Measurements from ENCODE around the gene PTPN4.

PTPN4 gene

DNA sequence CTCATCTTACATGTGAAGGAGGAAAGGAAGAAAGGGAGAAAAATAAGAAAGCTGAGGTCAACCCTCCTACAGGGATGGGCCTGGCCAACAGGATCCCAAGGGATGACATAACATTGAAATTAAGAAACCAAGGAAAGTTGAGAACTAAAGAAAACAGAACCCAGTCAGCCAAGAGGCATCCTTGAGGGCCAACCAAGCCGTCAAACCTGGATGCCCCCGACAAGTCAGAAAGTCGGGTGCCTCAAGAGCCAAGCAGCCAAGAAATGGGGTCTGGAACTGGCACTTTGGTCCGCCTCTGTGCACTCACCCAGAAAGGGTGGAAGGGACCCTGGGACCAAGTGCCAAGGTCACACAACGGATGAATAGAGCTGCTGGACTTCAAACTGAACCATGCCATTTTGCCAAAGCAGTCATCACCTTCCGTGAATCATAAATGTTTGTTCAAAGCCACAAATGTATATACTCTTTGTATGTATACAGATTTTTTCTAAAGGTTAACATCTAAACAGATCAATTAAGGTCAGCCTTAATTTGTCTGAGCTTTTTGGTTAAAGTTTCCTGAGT lies 27.0 kb upstream of the PTPN4 start:
- no peak for DNase-seq

DNA sequence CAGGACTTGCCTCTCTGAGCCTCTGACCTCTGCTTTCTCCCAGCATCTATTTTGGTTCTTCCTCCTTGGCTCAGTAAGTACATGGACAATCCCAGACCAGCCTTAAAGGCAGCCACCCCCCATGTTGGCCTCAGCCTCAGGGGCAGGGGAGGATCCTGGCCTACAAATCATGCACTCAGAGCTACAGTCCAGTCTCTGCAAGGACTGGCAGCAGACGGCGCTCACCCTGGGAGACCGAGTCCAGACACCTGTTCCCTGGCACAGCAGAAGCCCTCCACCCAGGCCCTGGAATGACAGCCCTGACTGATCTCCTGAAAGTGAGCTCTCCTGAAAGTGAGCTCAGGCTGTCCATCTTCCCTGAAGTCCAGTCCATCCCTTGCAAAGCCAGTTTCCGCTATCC lies 25.7 kb upstream of the PTPN4 start:
- DNase-seq: no peak

DNA sequence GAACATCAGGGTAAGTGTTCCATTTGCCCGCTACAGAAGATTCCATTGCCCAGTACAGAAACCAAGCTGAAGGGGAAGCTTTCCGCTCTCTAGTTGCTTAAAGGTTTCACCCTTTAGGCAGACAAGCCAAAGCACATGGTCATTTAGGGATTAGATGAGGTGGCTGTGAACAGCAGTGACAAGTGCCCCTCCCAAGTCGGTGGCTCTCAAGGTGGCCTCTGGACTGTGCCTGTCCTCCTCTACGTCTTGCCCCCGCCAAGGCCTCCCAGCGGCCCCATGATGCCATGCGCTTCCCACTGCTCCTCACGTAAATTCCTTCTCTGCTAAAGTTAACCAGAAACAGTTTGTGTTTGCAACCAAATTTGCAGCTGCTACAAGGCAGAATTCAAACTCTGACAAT lies 24.2 kb upstream of the PTPN4 start:
- DNase-seq: no peak

DNA sequence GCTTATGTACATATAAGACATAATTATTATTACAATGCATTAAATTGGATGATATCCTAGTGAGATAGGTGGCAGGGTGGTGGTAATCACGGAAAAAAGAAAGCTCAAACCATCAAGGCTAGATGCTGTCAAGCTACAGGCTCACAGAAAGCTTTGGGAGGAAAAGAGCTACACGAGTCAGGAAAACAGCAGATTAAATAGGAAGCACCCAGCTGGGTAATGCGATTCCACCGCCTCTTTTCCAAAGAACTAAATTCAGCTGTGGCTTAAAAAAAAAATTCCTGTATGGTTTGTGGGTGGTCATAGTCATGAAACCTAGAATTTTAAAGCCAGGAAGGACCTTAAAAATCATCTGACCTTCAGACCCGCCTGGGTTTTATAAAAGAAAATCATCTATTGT lies 23.7 kb upstream of the PTPN4 start:
- DNase-seq: no peak

DNA sequence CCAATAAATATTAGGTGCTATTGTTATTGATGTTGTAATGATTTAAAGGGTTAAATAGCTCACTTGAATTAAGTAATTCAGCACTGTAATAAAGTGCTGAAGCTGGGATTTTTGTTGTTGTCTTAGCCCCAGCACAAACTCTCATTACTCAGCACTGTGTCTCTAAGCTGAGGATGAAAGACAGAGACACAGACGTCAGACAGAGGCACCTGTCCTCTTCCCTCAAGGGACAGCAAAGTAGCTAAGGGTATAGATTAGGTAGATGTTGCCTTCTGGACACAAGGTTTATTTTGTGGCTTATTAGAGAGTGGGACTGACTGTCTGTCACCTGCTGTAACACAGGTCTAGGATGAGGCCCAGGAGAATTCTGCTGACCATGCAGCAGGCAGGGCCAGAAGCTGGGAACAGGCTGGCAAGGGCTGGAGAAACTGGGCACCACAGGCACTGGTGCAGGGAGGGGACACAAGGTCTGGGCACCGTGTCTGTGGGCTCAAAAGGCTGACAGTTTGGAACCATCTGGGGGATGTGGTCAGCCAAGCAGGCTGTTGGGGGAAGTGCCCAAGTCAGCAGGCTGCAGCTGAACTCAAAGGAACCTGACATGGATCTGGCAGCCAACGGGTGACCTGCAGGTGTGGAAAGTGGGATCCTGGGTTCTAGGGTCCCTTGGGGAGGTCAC lies 20.0 kb upstream of the PTPN4 start:
- DNase-seq: no peak

DNA sequence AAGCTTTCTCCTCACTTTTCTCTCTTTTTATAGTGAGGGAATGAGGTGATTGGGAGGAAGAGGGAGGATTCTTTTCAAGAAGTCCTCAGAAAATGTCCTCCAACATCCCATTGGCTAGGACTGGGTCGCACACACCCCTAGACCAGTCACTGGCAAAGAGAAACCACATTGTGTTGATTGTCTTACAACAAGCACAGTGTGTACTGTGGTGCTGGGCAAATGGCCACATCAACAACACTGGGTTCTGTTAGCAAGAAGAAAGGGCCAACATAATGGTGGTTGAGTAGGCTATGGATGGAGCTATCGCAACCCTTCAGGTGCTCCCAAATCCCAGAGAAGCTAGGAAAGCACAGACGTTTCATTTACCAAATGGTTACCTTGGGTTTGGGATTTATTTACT lies 18.7 kb upstream of the PTPN4 start:
- DNase-seq: no peak

DNA sequence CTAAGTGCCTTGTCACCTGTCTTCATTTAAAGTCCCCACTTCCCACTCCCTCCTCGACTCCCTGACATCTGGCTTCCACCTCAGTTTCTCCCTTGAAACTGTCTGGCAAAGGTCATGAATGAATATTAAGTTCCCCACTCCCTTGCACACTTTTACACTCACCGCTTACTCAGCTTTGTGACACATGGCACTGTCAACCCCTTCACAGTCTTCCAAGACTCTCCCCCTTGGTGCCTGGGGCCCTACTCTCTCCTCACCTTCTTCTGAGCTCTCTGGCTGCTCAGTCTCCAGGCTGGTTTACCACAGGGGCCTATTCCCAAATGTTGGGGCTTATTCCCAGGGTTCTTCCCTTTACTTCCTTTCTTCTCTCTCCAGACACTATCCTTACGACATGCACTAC lies 17.9 kb upstream of the PTPN4 start:
- no peak for DNase-seq

DNA sequence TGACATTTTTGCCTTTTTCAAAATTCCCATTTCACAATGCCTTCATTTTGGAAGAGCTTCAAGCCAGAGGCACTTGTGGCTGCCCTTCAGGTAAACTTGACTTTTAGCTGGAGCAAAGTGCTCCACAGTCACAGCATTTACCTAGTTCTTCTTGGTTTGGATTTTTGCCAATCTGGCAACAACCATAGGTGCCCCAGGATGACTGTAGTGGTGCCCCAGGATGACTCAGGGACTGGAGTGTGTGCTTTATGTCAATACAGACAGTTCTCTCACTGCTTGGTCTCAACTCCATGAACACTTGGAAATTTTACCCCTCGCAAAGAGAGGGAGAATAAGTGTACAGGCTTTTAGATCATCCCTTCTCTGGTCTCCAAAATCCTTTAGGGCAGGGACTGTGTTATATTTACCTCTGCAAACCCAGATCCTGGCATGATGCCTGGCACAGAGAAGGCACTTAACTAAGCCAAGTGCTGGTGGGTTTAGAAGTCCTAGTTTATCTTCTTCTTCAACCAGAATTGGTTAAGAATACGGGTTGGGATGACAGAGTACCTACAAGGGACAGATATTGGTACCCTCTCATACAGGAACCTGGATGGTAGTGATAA lies 15.3 kb upstream of the PTPN4 start:
- DNase-seq: no peak

DNA sequence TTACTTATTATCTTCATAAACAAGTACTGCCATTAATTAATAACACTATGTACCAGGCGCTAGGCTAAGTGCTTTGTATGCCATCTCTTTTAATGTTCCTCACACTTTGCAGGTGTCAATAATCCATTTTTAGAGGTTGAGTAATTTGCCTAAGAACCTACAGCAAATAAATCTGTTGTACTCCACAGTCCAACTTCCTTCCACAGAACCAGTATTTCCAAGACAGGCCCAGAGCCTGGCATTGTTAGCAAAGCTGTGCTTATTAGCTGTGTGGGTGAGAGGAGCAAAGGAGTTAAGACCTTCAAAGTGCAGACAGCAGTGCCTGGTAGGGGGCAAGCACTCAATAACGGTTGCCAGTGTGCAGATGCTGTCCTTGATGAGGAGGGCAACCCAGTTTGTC lies 14.2 kb upstream of the PTPN4 start:
- DNase-seq: no peak

DNA sequence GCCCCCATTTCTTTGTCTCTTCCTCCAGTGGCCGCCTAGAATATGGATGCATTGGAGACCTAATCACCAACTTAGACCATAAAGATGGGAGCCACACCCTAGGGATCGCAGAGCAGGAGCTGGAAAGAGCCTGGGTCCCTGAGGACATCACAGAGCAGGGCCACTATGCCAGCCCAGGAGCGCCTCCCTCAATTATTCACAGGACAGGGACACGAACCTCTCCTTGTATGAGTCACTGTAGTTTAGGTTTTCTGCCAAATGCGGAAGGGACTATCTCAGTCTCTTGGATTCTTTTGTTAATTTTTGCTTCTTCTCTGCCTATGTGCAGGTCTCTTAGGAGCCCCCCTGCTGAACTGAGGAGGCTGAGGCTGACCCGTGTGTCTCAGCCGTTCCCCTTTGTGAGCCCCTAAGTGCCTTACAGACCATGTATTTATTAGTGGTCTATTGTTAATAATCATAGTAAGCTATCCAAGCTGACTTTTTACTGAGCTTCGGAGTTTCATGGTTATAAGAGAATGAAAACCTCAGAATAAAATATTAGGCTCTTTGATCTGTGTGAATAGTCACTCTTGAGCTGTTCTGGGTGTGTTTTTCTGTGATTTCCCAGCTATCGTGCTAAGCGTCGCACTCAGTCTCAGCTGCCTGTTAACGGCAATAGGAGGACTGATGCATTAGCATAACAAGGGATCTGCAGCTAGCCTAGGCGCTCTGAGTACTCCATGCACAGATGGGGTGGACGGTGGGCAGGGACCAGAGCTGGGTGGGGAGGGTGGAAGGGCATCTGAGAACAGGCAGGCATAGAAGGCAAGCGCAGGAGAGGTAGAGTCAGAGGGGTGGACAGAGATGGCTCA lies 12.7 kb upstream of the PTPN4 start:
- DNase-seq: no peak

DNA sequence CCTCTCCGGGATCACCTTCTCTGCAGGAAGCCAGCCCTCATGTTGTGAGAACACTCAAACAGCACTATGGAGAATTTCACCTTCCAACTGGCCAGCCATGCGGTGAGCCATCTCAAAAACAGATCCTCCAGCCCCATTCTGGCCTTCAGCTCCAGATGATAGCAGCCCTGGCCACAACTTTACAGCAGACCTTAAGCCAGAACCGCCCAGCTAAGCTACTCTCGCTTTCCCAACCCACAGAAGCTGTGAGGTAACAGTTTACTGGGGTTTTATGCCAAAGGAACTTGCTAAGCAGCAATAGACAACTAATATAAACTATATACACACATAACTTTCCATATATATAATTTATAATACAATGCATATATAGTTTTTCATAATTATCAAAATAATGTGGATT lies 11.6 kb upstream of the PTPN4 start:
- DNase-seq: no peak

DNA sequence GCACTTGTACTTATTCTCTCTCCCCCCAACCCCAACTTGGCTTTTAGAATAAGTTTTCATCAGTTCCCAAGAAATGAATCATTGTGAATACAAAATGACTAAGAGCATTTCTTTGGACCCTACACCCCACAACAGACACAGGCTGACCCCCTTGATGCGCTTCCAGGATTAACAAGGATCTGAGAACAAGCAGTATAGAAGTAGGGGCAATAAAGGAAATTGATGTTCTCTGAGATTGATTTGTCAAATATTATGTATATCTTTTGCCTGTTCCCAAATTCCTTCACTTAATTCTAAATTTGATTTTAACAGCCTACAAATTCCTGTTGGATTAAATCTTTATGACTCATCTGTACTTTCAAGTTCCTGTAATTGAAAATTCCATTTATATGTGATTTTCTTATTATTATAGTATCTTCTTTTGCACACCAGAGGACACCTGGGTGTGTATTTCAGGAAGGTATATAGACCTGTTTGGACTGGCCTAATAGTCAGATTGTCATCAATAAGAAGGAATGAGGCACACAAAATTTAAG lies 10.2 kb upstream of the PTPN4 start:
- DNase-seq: no peak

DNA sequence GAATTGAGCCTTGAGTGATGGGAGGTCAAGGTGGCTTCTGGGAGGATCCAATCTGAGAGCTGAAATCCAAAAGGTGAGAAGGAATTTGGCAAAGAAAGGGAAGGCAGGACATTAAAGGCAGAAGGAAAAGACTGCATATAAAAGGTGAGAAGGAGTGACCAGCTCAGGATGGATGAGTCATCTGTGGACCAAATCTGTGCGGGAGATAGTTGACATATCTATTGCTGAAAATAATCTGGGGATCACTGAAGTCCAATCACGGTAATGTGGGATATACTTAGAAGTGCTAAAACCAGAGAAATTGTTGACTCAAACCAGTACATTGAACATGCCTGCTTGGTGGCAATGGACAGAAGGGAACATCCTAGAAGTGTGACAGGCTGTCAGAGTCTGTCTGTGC lies 8.0 kb upstream of the PTPN4 start:
- no peak for DNase-seq

DNA sequence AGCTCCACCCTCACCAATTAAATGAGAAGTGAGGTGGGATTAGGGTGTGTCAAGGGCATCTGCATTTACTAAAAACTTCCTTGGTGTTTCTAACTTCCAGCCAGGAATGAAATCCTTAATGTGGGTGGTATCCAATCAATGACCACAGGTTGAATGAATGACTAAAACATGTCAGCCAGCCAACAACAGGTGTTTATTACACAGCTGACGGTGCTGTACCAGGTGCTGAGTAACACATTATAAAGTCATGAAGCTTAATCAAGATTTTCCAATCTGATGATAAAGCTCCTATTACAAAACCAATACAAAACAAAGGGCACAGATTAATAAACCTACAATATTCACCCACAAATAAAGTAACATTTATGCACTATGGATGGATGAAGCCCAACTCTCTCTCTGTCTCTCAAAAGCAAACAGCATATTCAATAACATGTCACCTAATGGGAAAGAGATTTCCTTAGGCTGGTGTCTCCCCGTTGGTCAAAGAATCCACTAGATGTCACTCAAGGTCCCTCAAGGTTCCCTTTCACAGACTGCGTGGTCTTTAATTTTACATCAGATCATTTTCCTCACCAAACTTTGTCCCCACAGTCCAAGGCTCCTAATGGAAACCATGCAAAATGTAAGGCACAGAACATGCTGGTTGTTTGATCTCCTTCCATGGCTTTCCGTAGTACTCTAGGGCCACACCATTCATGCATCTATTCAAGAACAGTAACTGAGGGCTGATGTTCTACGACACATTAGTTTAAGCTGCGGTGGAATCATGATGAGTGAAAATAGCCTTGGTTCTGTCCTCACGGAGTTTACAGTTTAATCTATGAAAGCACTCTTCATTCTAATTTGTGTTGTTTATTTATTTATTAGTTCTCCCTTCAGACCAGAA lies 6.4 kb upstream of the PTPN4 start:
- no peak for DNase-seq

DNA sequence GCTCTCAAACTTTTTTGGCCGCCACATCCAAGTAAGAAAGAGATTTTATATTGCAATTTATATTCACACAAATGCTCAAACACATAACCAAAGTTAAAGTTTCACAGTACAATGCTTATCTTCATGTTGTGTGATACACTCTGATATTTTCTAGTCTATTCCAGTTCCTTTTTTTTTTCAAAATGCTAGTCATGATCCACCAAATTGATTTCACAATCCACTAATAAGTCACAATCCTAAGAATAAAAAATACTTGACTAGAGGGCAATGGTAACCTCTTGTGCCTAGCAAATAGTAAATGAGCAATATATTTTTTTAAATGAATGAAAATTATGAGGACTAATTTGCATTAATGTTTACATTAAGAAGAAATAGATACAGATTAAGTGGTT lies 5.8 kb upstream of the PTPN4 start:
- no peak for DNase-seq

DNA sequence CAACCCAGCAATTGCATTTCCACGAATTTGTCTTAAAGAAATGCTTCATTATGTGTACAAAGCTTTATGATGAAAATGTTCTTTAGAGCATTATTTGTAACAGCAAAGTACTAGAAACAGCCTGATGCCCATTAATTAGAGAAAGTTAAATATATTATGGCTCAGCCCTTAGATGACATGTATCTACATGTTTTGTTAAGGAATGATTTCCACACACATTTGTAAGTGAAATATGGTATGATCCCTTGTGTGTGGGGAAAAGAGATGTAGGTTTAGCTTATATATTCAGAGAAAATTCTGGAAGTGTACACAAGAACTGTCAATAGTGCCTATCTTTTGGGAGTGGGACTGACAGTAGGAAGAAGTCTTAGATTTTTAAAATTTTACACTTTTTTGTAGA lies 3.8 kb upstream of the PTPN4 start:
- DNase-seq: no peak

DNA sequence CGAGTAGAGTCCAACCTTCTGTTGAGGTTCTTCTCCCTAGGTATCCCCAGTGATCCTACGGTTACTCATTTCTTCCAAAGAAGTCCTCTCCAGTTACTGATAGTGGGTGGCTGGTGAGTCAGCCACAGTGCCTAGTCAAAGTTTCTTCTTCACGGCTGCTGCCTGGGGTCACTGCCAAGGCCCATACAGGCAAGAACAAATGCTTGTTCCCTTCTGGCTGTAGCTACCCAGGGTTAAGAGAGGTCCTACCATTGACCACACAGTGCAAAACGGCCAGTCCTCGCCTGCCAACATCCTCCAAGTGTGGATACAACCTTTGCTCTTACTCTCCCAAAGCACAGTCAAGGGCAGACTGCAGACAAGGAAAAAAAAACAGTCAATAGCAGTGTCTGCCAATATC lies 2.9 kb upstream of the PTPN4 start:
- no peak for DNase-seq

DNA sequence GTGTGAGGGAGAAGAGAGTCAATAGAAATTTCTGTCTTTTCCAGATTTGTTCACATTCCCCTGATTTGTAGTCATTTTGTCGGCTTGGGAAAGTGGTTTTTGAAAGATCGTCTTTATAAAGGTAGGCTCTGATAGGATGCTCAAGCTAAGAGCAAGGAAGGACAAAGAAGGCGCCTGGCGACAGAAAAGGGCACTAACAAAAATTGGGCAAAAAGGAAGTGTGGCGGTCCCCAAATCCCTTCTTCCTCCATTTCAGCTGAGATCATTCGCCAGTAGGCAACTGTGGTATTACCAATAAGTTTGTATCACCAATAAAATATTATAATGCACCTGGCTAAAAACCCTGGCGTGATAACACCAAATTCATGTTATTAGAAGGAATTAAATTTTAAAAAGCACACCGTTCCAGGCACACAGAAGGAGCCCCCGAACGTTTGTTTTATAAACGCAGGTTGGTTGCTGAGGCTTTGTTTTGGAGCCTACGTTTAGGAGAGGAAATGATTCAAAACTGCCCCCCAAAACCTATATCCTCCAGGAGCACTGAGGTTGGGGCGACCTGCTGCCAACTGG lies 756 bp upstream of the PTPN4 start:
- DNase-seq: no peak

DNA sequence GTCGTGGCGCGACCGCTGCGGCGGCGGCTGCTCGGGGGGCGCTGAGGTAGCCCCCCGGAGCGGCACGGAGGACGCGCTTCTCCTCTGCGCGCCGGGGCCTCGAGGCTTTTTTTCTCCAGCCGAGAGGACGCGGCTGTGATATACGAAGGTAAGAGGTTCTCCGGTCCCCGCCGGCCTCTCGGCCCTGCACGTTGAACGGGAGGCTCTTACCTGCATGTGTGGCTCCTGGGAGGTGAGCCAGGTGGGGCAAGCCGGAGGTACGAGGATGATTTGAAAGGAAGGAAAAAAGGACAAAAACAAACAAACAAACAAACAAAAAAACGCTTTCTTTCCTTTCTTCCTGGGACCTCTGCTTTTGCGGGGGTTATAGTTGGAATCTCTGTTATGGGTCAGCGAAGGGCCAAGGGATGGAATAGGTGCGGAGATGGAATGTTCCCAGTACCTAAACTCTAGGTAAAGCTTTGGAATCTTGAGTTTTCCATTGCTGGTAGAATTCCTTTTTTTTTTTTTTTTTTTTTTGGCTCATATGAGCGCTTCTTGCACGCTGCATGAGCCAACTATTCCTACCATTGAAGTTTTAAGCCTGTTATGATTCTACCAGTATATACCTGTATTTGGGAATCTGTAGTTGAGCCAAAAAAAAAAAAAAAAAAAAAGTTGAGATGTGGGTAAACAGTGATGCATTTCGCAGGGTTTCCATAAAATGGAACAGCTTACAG lies 674 bp downstream of the PTPN4 start:
- DNase-seq: no peak

DNA sequence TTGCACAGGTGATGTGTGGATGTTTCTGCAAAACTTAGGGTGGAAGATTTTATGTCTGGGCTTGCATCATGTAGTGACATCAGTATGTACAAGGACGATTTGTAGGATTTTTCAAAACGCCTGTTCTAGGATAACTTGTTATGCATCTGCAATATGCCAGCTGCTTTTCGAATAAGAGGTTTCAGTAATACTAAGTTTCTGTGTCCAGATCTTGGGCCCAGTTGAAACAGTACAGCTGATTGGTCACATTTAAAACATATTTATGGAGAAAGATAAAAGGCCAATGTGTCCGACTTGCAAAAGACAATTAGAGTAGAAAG lies 1.2 kb downstream of the PTPN4 start:
- no peak for DNase-seq

DNA sequence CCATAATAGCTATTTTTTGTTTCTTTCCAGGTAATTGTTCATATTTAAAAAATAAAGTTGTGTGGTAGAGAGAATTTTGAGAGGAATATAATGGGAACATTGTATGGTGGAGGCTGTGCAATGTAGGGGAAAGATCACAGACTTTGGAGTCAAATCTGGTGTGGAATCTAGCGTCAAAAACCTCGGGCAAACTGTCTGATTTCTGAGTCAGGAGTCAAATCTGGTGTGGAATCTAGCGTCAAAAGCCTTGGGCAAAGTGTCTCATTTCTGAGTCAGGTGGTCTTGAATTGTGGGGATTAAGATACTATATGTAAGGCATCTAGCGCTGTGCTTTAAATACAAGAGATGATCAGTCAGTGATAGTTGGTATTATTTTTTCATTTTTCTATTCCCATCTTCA lies 5.1 kb downstream of the PTPN4 start:
- DNase-seq: no peak
